Hepatocyte (in vitro differentiated cells): Measurements from ENCODE around the gene CNTN4. TPM values are rescaled to one million over a fixed set of nuclear protein-coding genes. Genes with fewer than 3 reads are reported as not detected.

Experiments
- DNase-seq: peaks from one replicate; pipeline ENCODE4 v3.0.0-alpha.2; 2016; ENCODE audit warnings: low spot score
- H2AFZ ChIP-seq: fragments of 200-600 bp; sonication (generic); 2 replicates; pipeline ENCODE4 v1.6.0; 2016; ENCODE audit warnings: antibody characterized with exemption, mild to moderate bottlenecking
- H3K27ac ChIP-seq: fragments of 200-600 bp; sonication (generic); 2 replicates; pipeline ENCODE4 v1.5.1; 2016; ENCODE audit warnings: mild to moderate bottlenecking
- H3K27me3 ChIP-seq: fragments of 200-600 bp; sonication (generic); 2 replicates; pipeline ENCODE4 v1.6.1; 2016
- H3K36me3 ChIP-seq: fragments of 200-600 bp; sonication (generic); replicated peaks from 2 replicates; pipeline ENCODE4 v1.5.1; 2016; ENCODE audit warnings: low read depth; ENCODE audit not compliant: insufficient read depth
- H3K4me1 ChIP-seq: fragments of 200-600 bp; sonication (generic); 2 replicates; pipeline ENCODE4 v1.5.1; 2016; ENCODE audit warnings: mild to moderate bottlenecking, moderate library complexity; ENCODE audit not compliant: insufficient read depth
- H3K4me2 ChIP-seq: fragments of 200-600 bp; sonication (generic); 2 replicates; pipeline ENCODE4 v1.6.0; 2016
- H3K4me3 ChIP-seq: fragments of 200-600 bp; sonication (generic); 2 replicates; pipeline ENCODE4 v1.5.1; 2016; ENCODE audit warnings: mild to moderate bottlenecking
- H3K79me2 ChIP-seq: fragments of 200-600 bp; sonication (generic); 2 replicates; pipeline ENCODE4 v1.6.0; 2017; ENCODE audit warnings: mild to moderate bottlenecking
- H3K9me2 ChIP-seq: fragments of 200-600 bp; sonication (generic); replicated peaks from 2 replicates; pipeline ENCODE4 v1.6.0; 2017; ENCODE audit warnings: mild to moderate bottlenecking; ENCODE audit not compliant: insufficient read depth
- H3K9me3 ChIP-seq: fragments of 200-600 bp; sonication (generic); 2 replicates; pipeline ENCODE4 v1.5.1; 2016; ENCODE audit warnings: low read depth, mild to moderate bottlenecking
- H4K20me1 ChIP-seq: fragments of 200-600 bp; sonication (generic); 2 replicates; pipeline ENCODE4 v1.6.0; 2016; ENCODE audit warnings: mild to moderate bottlenecking; ENCODE audit not compliant: insufficient read depth, poor library complexity, severe bottlenecking
- EZH2 ChIP-seq: fragments of 200-600 bp; sonication (generic); IDR thresholded peaks from 2 replicates; pipeline ENCODE4 v1.6.1; 2016; ENCODE audit warnings: antibody characterized with exemption, mild to moderate bottlenecking, borderline replicate concordance
- EZH2phosphoT487 ChIP-seq: fragments of 200-600 bp; sonication (generic); IDR thresholded peaks from one replicate; pipeline ENCODE4 v1.6.1; 2018; ENCODE audit warnings: antibody characterized with exemption, mild to moderate bottlenecking, low read depth, moderate library complexity; ENCODE audit not compliant: unreplicated experiment, severe bottlenecking
- WGBS: methylation state at CpG from one replicate; pipeline ENCODE4 v1.1.6; 2016; ENCODE audit warnings: low lambda C conversion rate; ENCODE audit errors: missing lambda C conversion rate; 5-methylcytosine and 5-hydroxymethylcytosine counted together
- polyA plus RNA-seq: library from polyadenylated mRNA; unstranded; fragments of >200 nt; fragmentation: Nextera tagmentation; extraction: Ambion mirVana; gene quantifications from 2 replicates; pipeline ENCODE4 v1.2.1, GENCODE V29; 2016
- total RNA-seq: library from RNA; depleted of rRNA; stranded (reverse); fragments of >200 nt; gene quantifications from 2 replicates; pipeline ENCODE4 v1.2.3, GENCODE V29; 2014
- TF ChIP-seq, protein P1 (sequence below): fragments of 200-600 bp; sonication (generic); IDR thresholded peaks from 2 replicates; pipeline ENCODE4 v1.5.1; 2016; ENCODE audit warnings: antibody characterized with exemption, mild to moderate bottlenecking; ENCODE audit not compliant: poor library complexity

CNTN4 gene
- total and polyA plus RNA-seq, 2 experiments from 2014 or later = 17.6 to 30.3 TPM

DNA sequence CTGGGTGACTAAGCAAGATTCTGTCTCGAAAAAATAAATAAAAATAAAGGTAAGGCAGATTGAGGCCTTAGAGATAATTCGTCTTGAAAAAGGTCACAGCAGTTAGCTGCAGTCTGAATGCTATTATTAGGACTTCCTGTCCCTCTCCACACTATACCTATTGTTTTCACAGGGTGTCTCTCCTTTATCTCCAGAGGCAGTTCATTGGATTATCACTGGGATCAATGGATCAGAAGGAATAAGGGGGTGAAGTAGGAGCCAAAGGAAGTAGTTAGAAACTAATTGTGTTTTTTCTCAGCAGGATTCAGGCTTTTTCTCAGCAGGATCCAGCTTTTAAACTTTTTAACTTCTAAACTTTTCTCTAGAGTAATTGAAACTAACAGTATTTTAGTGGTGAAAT, 684.6 kb downstream of the CNTN4 start:
- H3K27me3 ChIP-seq = no peaks in the 10 kb centered on the region
- no peaks in the 10 kb centered on the region for H3K9me2 ChIP-seq

GRCh38 chr3:2784627-2785026, 686.0 kb downstream of the CNTN4 start:
- Histone ChIP-seq H3K4me2 (no peak overlapping the region), H3K4me1 (no peaks in the 10 kb centered on the region), H2AFZ (no peak overlapping the region), H3K27ac (no peak overlapping the region), H3K27me3 (no peaks in the 10 kb centered on the region), H3K4me3 (no peak overlapping the region), H4K20me1 (no peaks in the 10 kb centered on the region), H3K9me3 (no peaks in the 10 kb centered on the region), H3K79me2 (no peaks in the 10 kb centered on the region), H3K9me2 (no peaks in the 10 kb centered on the region), H3K36me3 (no peaks in the 10 kb centered on the region)
- no peak for DNase-seq
- TF ChIP-seq, protein P1, sequence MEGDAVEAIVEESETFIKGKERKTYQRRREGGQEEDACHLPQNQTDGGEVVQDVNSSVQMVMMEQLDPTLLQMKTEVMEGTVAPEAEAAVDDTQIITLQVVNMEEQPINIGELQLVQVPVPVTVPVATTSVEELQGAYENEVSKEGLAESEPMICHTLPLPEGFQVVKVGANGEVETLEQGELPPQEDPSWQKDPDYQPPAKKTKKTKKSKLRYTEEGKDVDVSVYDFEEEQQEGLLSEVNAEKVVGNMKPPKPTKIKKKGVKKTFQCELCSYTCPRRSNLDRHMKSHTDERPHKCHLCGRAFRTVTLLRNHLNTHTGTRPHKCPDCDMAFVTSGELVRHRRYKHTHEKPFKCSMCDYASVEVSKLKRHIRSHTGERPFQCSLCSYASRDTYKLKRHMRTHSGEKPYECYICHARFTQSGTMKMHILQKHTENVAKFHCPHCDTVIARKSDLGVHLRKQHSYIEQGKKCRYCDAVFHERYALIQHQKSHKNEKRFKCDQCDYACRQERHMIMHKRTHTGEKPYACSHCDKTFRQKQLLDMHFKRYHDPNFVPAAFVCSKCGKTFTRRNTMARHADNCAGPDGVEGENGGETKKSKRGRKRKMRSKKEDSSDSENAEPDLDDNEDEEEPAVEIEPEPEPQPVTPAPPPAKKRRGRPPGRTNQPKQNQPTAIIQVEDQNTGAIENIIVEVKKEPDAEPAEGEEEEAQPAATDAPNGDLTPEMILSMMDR = no peak
- TF ChIP-seq EZH2phosphoT487 (no peak), EZH2 (no peak)
- 79% methylated on average over 2 of the region's 2 CpGs for WGBS

More for the DNA sequence above, 684.6 kb downstream of the CNTN4 start:
- Histone ChIP-seq H3K27ac (no peak overlapping the region), H3K4me2 (no peak overlapping the region), H3K4me3 (no peak overlapping the region), H2AFZ (no peak overlapping the region), H3K4me1 (no peaks in the 10 kb centered on the region), H3K9me3 (no peaks in the 10 kb centered on the region), H3K36me3 (no peaks in the 10 kb centered on the region), H3K79me2 (no peaks in the 10 kb centered on the region), H4K20me1 (no peaks in the 10 kb centered on the region)
- DNase-seq = no peak
- WGBS = 40% methylated on average over 2 of the region's 2 CpGs
- TF ChIP-seq EZH2phosphoT487 (no peak), EZH2 (no peak)
- TF ChIP-seq, protein P1 = no peak

- no peaks in the 10 kb centered on the region for H4K20me1 ChIP-seq
Observed at GRCh38 chr3:2790266-2790815, 691.7 kb downstream of the CNTN4 start.

More at GRCh38 chr3:2790266-2790815, 691.7 kb downstream of the CNTN4 start:
- no peak overlapping the region for H2AFZ ChIP-seq
- no peaks in the 10 kb centered on the region for H3K79me2 ChIP-seq
- WGBS = 72% methylated on average over 1 of the region's 1 CpG
- no peaks in the 10 kb centered on the region for H3K36me3 ChIP-seq
- H3K27me3 ChIP-seq = no peaks in the 10 kb centered on the region
- no peaks in the 10 kb centered on the region for H3K9me2 ChIP-seq
- no peaks in the 10 kb centered on the region for H3K4me1 ChIP-seq
- TF ChIP-seq EZH2phosphoT487 (no peak), EZH2 (no peak)
- TF ChIP-seq, protein P1 = no peak
- H3K27ac ChIP-seq = no peak overlapping the region
- H3K4me3 ChIP-seq = no peak overlapping the region
- no peaks in the 10 kb centered on the region for H3K9me3 ChIP-seq
- no peak overlapping the region for H3K4me2 ChIP-seq
- DNase-seq = no peak
